Fibroblast of the aortic adventitia (primary cell): Measurements from ENCODE around the gene MLC1. TPM values are rescaled to one million over a fixed set of nuclear protein-coding genes. Genes with fewer than 3 reads are reported as not detected.

ENCODE experiments used
- DNase-seq: peaks from one replicate; pipeline ENCODE4 v3.0.0-alpha.2; 2010; ENCODE audit warnings: low read depth
- H3K4me3 ChIP-seq: 2 replicates; pipeline ENCODE4 v1.5.1; 2011; ENCODE audit warnings: low read depth, mild to moderate bottlenecking, control low read depth, low read length, moderate library complexity
- CTCF ChIP-seq: IDR thresholded peaks from 2 replicates; pipeline ENCODE4 v1.5.1; 2011; ENCODE audit warnings: mild to moderate bottlenecking, low read length, control low read depth, inconsistent platforms; ENCODE audit not compliant: insufficient read depth
- total RNA-seq: library from RNA; depleted of rRNA; stranded (reverse); fragments of >200 nt; gene quantifications from 2 replicates; pipeline ENCODE4 v1.2.3, GENCODE V29; 2012; ENCODE audit warnings: low replicate concordance

Gene MLC1
- total RNA-seq, 1 donor: 0.09 TPM

- TF ChIP-seq CTCF: no peak
- no peak for DNase-seq
- H3K4me3 ChIP-seq: no peak overlapping the region
Observed at GRCh38 chr22:50063589-50064393, 21.4 kb downstream of the MLC1 start.

- H3K4me3 ChIP-seq: no peak overlapping the region
- TF ChIP-seq CTCF: no peak
Observed at GRCh38 chr22:50062509-50063135, 22.6 kb downstream of the MLC1 start.

GRCh38 chr22:50061824-50062355 is 23.3 kb downstream of the MLC1 start:
- TF ChIP-seq CTCF: no peak
- no peak for DNase-seq

More at GRCh38 chr22:50062509-50063135, 22.6 kb downstream of the MLC1 start:
- no peak for DNase-seq

GRCh38 chr22:50061141-50061823 is 23.9 kb downstream of the MLC1 start:
- no peak for DNase-seq
- no peak for TF ChIP-seq CTCF
- no peak overlapping the region for H3K4me3 ChIP-seq

More at GRCh38 chr22:50061824-50062355, 23.3 kb downstream of the MLC1 start:
- no peak overlapping the region for H3K4me3 ChIP-seq

- DNase-seq: no peak
- no peak for TF ChIP-seq CTCF
- H3K4me3 ChIP-seq: no peak overlapping the region
Observed at GRCh38 chr22:50060441-50061140, 24.6 kb downstream of the MLC1 start.

- DNase-seq: no peak
- no peak for TF ChIP-seq CTCF
- H3K4me3 ChIP-seq: no peak overlapping the region
Observed at GRCh38 chr22:50059881-50060262, 25.4 kb downstream of the MLC1 start.
